ENCODE measurements around the gene HDAC2. TPM values are rescaled to one million over a fixed set of nuclear protein-coding genes. Genes with fewer than 3 reads are reported as not detected.

HDAC2 gene
- total RNA-seq, 1 donor = 86.8 TPM

- DNase-seq (ENCODE audit: low read depth) = no peak
- no peak for TF ChIP-seq CTCF (IDR thresholded peaks at IDR 0.05; ENCODE audit: insufficient read depth, low read depth, low read length)
- H3K4me3 ChIP-seq (ENCODE audit: low read depth, low read length) = no peak overlapping the region
These were observed 11.7 kb downstream of the HDAC2 start for GRCh38 chr6:113959235-113959634.

GRCh38 chr6:113954653-113955052 is 16.3 kb downstream of the HDAC2 start:
- no peak for DNase-seq (ENCODE audit: low read depth)
- no peak overlapping the region for H3K4me3 ChIP-seq (ENCODE audit: low read depth, low read length)

GRCh38 chr6:113953346-113953745 is 17.6 kb downstream of the HDAC2 start:
- H3K4me3 ChIP-seq (ENCODE audit: low read depth, low read length) = no peak overlapping the region
- no peak for DNase-seq (ENCODE audit: low read depth)
- TF ChIP-seq CTCF (IDR thresholded peaks at IDR 0.05; ENCODE audit: insufficient read depth, low read depth, low read length) = no peak

More at GRCh38 chr6:113954653-113955052, 16.3 kb downstream of the HDAC2 start:
- TF ChIP-seq CTCF (IDR thresholded peaks at IDR 0.05; ENCODE audit: insufficient read depth, low read depth, low read length) = no peak

- H3K4me3 ChIP-seq (ENCODE audit: low read depth, low read length) = no peak overlapping the region
- no peak for TF ChIP-seq CTCF (IDR thresholded peaks at IDR 0.05; ENCODE audit: insufficient read depth, low read depth, low read length)
- DNase-seq (ENCODE audit: low read depth) = no peak
These were observed 21.4 kb downstream of the HDAC2 start for GRCh38 chr6:113949499-113949898.

- TF ChIP-seq CTCF (IDR thresholded peaks at IDR 0.05; ENCODE audit: insufficient read depth, low read depth, low read length) = no peak
- no peak overlapping the region for H3K4me3 ChIP-seq (ENCODE audit: low read depth, low read length)
- no peak for DNase-seq (ENCODE audit: low read depth)
These were observed 26.2 kb downstream of the HDAC2 start for GRCh38 chr6:113944701-113945100.

GRCh38 chr6:113939825-113940224 is 31.1 kb downstream of the HDAC2 start:
- TF ChIP-seq CTCF (IDR thresholded peaks at IDR 0.05; ENCODE audit: insufficient read depth, low read depth, low read length) = no peak
- no peak overlapping the region for H3K4me3 ChIP-seq (ENCODE audit: low read depth, low read length)

More at GRCh38 chr6:113939825-113940224, 31.1 kb downstream of the HDAC2 start:
- DNase-seq (ENCODE audit: low read depth) = no peak
